Tibial artery (tissue), 4 donors: ENCODE data around the gene S1PR2.

Source experiments
- DNase-seq, 2 donors: peaks; one replicate each; pipeline ENCODE4 v3.0.0-alpha.2; 2019
- H3K27ac ChIP-seq, 2 donors: fragments of 200-600 bp; sonication (generic) in 1 of 2; 1 replicate in 1 of 2; 2 replicates in 1 of 2; pipeline ENCODE4 v1.5.1; 2018 to 2019; ENCODE audit warnings: mild to moderate bottlenecking in 1 of 2
- H3K27me3 ChIP-seq, 2 donors: fragments of 200-600 bp; sonication (generic) in 1 of 2; one replicate each; pipeline versions ENCODE4 v1.5.1 to v1.6.0; 2016 to 2019
- H3K36me3 ChIP-seq, 3 donors: fragments of 200-600 bp; sonication (generic) in 2 of 3; one replicate each; pipeline ENCODE4 v1.5.1; 2016 to 2019; ENCODE audit warnings: mild to moderate bottlenecking in 2 of 3
- H3K4me1 ChIP-seq, 4 donors: fragments of 200-600 bp; sonication (generic) in 2 of 4; 1 replicate in 3 of 4; 2 replicates in 1 of 4; pipeline ENCODE4 v1.5.1; 2016 to 2019
- H3K4me3 ChIP-seq, 2 donors: fragments of 200-600 bp; sonication (generic) in 1 of 2; 1 replicate in 1 of 2; 2 replicates in 1 of 2; pipeline ENCODE4 v1.5.1; 2018 to 2019; ENCODE audit warnings: mild to moderate bottlenecking in 2 of 2
- H3K9me3 ChIP-seq, 3 donors: fragments of 200-600 bp; sonication (generic) in 1 of 3; one replicate each; pipeline ENCODE4 v1.5.1; 2016 to 2019
- CTCF ChIP-seq, 2 experiments: fragments of 200-600 bp in 1 of 2; fragments of 450-650 bp in 1 of 2; IDR thresholded peaks; one replicate each; pipeline ENCODE4 v1.5.1; 2017 to 2019; ENCODE audit warnings: antibody characterized with exemption in 2 of 2, mild to moderate bottlenecking in 1 of 2, moderate library complexity in 1 of 2
- intact Hi-C: fragments of 100-400 bp; cut with DNase I; formaldehyde crosslinking; loops from one replicate; pipeline ENCODE4 v1.15.0; 2023; ENCODE audit warnings: low total_unique reads

The S1PR2 gene

GRCh38 chr19:10230173-10230860 lies 814 bp downstream of the S1PR2 start:
- H3K4me1 ChIP-seq = peaks cover 0 to 36% (median 17%) of the 10 kb centered on the region in 4 donors
- peak; percentile 43 to 73 for DNase-seq
- H3K36me3 ChIP-seq = no peaks in the 10 kb centered on the region
- H3K27me3 ChIP-seq = no peaks in the 10 kb centered on the region
- peak overlapping the region; percentile 66 to 96 for H3K4me3 ChIP-seq
- intact Hi-C loops = no loop called here
- H3K9me3 ChIP-seq = no peaks in the 10 kb centered on the region
- TF ChIP-seq CTCF (IDR thresholded peaks at IDR 0.05) = no peak
- peak overlapping the region; percentile 65 to 72 for H3K27ac ChIP-seq

GRCh38 chr19:10228920-10229319 lies 2.2 kb downstream of the S1PR2 start:
- intact Hi-C loops = no loop called here
- TF ChIP-seq CTCF (IDR thresholded peaks at IDR 0.05) = peak; percentile 30 to 38
- H3K36me3 ChIP-seq = peaks cover 0 to 8% (median 8%) of the 10 kb centered on the region in 3 donors
- H3K27ac ChIP-seq = no peak overlapping the region
- DNase-seq = no peak
- no peaks in the 10 kb centered on the region for H3K9me3 ChIP-seq
- no peak overlapping the region for H3K4me3 ChIP-seq
- peaks cover 0 to 36% (median 17%) of the 10 kb centered on the region in 4 donors for H3K4me1 ChIP-seq
- no peaks in the 10 kb centered on the region for H3K27me3 ChIP-seq

GRCh38 chr19:10228393-10228792 lies 2.7 kb downstream of the S1PR2 start:
- no peak for TF ChIP-seq CTCF (IDR thresholded peaks at IDR 0.05)
- peaks cover 0 to 36% (median 17%) of the 10 kb centered on the region in 4 donors for H3K4me1 ChIP-seq
- H3K9me3 ChIP-seq = no peaks in the 10 kb centered on the region
- H3K27me3 ChIP-seq = no peaks in the 10 kb centered on the region
- intact Hi-C loops = no loop called here
- DNase-seq = no peak
- H3K27ac ChIP-seq = no peak overlapping the region
- no peak overlapping the region for H3K4me3 ChIP-seq
- H3K36me3 ChIP-seq = peaks cover 0 to 13% (median 9%) of the 10 kb centered on the region in 3 donors

- intact Hi-C loops = no loop called here
- TF ChIP-seq CTCF (IDR thresholded peaks at IDR 0.05) = no peak
- H3K4me3 ChIP-seq = peak overlapping the region in 1 of 2 donors; percentile 9
- no peaks in the 10 kb centered on the region for H3K9me3 ChIP-seq
- DNase-seq = peak; percentile 43 to 69
- H3K4me1 ChIP-seq = peaks cover 0 to 36% (median 17%) of the 10 kb centered on the region in 4 donors
- no peaks in the 10 kb centered on the region for H3K27me3 ChIP-seq
- peak overlapping the region; percentile 21 to 27 for H3K27ac ChIP-seq
- peaks cover 0 to 22% (median 9%) of the 10 kb centered on the region in 3 donors for H3K36me3 ChIP-seq
Measured at GRCh38 chr19:10227026-10227971, 3.8 kb downstream of the S1PR2 start.

- Histone ChIP-seq H3K27ac (peak overlapping the region; percentile 21 to 27), H3K4me3 (no peak overlapping the region), H3K9me3 (no peaks in the 10 kb centered on the region), H3K27me3 (no peaks in the 10 kb centered on the region), H3K36me3 (peaks cover 0 to 27% (median 9%) of the 10 kb centered on the region in 3 donors), H3K4me1 (peaks cover 0 to 34% (median 17%) of the 10 kb centered on the region in 4 donors)
- TF ChIP-seq CTCF (IDR thresholded peaks at IDR 0.05) = no peak
- intact Hi-C loops = no loop called here
- peak; percentile 79 to 84 for DNase-seq
Measured at GRCh38 chr19:10226376-10227025, 4.6 kb downstream of the S1PR2 start.
